IgD-negative memory B cell (primary cell): ENCODE data around the gene ATP6V0D1. TPM values are rescaled to one million over a fixed set of nuclear protein-coding genes. Genes with fewer than 3 reads are reported as not detected.

Experiments
- H3K27ac Mint-ChIP-seq, 3 donors: one replicate each; pipeline ENCODE4 v1.8.0; 2020 to 2022; ENCODE audit warnings: mild to moderate bottlenecking in 3 of 3, mixed read lengths in 3 of 3, moderate library complexity in 1 of 3
- H3K27me3 Mint-ChIP-seq: one replicate; pipeline ENCODE4 v1.8.0; 2021; ENCODE audit warnings: mixed read lengths
- H3K36me3 Mint-ChIP-seq: one replicate; pipeline ENCODE4 v1.8.0; 2020; ENCODE audit warnings: mild to moderate bottlenecking, mixed read lengths
- H3K4me1 Mint-ChIP-seq, 3 donors: one replicate each; pipeline ENCODE4 v1.8.0; 2020 to 2022; ENCODE audit warnings: mixed read lengths in 3 of 3, mild to moderate bottlenecking in 1 of 3
- H3K4me3 Mint-ChIP-seq, 4 donors: one replicate each; pipeline ENCODE4 v1.8.0; 2020 to 2022; ENCODE audit warnings: mild to moderate bottlenecking in 4 of 4, mixed read lengths in 4 of 4, moderate library complexity in 3 of 4
- H3K9me3 Mint-ChIP-seq, 3 donors: one replicate each; pipeline ENCODE4 v1.8.0; 2020 to 2021; ENCODE audit warnings: mixed read lengths in 3 of 3, mild to moderate bottlenecking in 1 of 3
- polyA plus RNA-seq: library from polyadenylated mRNA; unstranded; fragments of 300-500 nt; fragmentation: Illumina TruSeq; gene quantifications from one replicate; pipeline ENCODE4 v1.2.3, GENCODE V29; 2021

The ATP6V0D1 gene
- polyA plus RNA-seq, 1 donor from 2014 or later, result 160 TPM

DNA sequence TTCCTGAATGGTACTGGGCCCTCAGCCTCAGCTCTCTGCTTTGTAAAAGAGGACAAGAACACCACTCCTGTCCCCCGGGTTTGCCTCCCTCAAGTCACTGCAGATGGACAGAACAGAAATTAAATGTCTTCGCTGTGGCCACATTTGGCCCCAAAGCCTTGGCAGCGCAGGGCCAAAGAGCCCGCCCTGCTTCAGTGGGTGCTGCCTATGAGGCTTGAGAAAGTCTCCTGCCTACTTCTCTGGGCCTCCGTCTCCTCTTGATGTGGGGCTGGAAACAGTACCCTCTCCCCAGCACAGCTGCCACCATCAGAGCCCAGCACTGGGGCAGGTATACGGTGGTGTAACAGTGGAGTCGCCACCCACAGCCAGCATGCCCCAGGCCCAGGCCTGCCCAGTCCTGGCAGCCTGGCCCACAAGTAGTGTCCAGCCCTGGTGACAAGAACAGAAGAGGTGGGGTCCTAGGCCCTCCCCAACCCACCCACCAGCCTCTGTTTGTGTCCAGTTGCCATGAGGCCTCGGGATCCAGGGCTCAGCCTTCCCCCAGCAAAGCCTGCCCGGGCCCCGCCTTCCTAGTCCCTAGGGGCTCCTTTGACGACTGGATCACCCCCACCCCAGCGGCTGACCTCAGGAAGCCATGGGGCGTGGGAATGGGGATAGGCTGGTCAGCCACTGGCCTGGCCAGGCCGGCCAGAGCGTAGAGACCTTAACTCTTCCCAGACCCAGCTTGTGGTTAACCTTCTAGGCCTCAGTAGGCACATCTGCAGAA lies 83.7 kb downstream of the ATP6V0D1 start:
- H3K4me3 Mint-ChIP-seq, result no peak overlapping the region

DNA sequence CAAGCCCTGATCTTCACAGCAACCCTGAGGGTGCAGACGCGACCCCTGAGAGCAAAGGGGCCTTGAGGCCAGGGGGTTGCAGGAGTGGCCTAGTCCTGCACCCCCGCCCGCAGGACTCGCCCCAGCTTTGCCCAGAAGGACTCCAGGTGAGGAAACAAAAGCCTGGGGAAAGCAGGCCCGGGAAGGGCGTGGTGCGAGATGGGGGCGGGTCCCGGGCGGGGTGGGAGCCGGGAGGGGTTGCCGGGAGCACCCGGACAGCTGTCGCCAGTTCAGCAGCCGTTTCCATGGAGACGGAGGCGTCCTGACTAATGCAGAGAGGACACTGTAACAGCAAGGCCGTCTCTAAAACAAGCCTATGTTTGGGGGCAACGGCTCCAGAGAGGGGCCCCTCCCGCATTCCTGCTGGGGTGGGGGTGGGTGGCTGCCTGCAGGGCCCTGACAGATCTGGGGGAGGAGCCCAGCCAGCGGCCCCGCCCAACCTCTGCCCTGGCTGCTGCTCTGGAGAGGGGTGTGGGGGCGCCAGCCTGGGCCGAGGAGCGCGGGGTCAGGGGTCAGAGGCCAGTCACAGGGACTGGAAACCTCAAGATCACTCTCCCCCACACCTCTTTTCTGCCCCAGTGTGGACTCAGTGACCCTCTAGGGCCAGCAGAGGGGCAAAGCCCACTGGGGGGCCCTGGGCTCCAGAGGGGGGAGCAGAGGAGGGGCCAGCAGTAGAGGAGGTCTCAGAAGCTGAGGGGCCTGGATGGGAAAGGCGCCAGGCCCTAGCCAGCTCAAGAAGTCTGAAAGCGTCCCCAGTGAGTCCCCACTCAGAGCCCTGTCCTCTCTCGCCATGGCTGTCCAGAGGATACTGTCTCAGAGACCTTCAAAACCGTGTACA lies 84.6 kb downstream of the ATP6V0D1 start:
- Mint-ChIP-seq H3K27me3 (peaks cover 21% of the 10 kb centered on the region), H3K36me3 (no peaks in the 10 kb centered on the region), H3K27ac (no peak overlapping the region), H3K4me3 (no peak overlapping the region), H3K9me3 (no peaks in the 10 kb centered on the region), H3K4me1 (peaks cover 0 to 6% (median 3%) of the 10 kb centered on the region in 3 donors)

More for the DNA sequence above, 83.7 kb downstream of the ATP6V0D1 start:
- no peaks in the 10 kb centered on the region for H3K36me3 Mint-ChIP-seq
- no peaks in the 10 kb centered on the region for H3K9me3 Mint-ChIP-seq
- H3K27ac Mint-ChIP-seq, result no peak overlapping the region
- H3K4me1 Mint-ChIP-seq, result peaks cover 0 to 6% (median 3%) of the 10 kb centered on the region in 3 donors
- peaks cover 19% of the 10 kb centered on the region for H3K27me3 Mint-ChIP-seq

DNA sequence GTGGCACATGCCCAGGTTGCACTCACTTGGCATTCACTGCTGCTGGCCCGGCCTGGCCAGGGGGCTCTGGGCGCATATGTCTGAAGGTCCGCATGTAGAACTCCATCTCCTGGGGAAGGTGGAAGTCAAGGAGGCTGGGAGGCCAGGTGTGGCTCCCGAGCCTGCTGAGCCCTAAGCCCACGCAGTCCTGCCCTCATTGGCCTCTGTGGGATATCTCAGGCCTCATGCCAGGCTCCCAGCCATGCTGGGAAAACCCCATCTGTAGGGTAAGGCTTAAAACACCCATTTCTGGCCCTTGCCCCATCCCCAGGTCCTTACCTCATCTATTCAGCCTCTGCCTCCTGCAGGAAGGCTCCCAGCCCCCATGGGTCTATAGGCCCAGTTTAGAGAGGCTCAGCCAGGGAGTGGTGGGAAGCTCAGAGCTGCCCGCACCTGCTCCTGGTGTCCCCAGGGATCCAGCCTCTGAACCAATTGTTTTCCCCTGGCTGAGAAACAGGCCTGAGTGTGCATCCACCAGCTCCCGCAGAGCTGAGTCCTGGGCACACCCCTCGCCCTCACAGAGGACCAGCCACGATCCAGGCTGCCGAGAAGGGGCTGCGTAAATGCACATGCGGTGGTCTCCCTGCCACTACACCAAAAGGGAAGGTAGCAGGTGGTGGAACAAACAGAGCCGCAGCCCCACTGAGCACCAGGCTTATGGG lies 85.3 kb downstream of the ATP6V0D1 start:
- H3K27me3 Mint-ChIP-seq, result peaks cover 21% of the 10 kb centered on the region
- H3K4me3 Mint-ChIP-seq, result peak overlapping the region in 2 of 4 donors; percentile 21 to 58
- H3K4me1 Mint-ChIP-seq, result peaks cover 0 to 6% (median 3%) of the 10 kb centered on the region in 3 donors
- H3K27ac Mint-ChIP-seq, result peak overlapping the region in 1 of 3 donors; percentile 10
- no peaks in the 10 kb centered on the region for H3K9me3 Mint-ChIP-seq
- H3K36me3 Mint-ChIP-seq, result no peaks in the 10 kb centered on the region

DNA sequence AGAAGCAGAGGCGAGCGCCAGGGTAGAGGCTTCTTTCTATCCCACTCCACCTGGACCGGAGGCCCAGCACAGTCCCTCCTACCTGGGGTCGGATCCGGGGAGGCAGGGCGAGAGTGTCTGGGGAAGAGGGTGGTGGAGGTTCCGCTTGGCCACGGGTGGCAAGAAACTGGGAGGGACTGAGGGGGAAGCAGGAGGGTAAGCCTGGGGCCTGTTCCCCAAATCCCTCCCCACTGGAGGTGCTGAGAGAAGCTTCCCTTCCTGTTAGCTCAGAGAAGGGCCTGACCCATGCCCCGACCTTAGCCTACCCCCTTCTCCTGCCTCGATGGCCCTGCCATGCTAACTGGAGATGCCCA lies 85.9 kb downstream of the ATP6V0D1 start:
- Mint-ChIP-seq H3K9me3 (no peaks in the 10 kb centered on the region), H3K27me3 (peaks cover 21% of the 10 kb centered on the region), H3K4me3 (peak overlapping the region in 1 of 4 donors; percentile 60), H3K4me1 (peaks cover 0 to 9% (median 6%) of the 10 kb centered on the region in 3 donors), H3K36me3 (no peaks in the 10 kb centered on the region), H3K27ac (peak overlapping the region in 1 of 3 donors; percentile 10)

DNA sequence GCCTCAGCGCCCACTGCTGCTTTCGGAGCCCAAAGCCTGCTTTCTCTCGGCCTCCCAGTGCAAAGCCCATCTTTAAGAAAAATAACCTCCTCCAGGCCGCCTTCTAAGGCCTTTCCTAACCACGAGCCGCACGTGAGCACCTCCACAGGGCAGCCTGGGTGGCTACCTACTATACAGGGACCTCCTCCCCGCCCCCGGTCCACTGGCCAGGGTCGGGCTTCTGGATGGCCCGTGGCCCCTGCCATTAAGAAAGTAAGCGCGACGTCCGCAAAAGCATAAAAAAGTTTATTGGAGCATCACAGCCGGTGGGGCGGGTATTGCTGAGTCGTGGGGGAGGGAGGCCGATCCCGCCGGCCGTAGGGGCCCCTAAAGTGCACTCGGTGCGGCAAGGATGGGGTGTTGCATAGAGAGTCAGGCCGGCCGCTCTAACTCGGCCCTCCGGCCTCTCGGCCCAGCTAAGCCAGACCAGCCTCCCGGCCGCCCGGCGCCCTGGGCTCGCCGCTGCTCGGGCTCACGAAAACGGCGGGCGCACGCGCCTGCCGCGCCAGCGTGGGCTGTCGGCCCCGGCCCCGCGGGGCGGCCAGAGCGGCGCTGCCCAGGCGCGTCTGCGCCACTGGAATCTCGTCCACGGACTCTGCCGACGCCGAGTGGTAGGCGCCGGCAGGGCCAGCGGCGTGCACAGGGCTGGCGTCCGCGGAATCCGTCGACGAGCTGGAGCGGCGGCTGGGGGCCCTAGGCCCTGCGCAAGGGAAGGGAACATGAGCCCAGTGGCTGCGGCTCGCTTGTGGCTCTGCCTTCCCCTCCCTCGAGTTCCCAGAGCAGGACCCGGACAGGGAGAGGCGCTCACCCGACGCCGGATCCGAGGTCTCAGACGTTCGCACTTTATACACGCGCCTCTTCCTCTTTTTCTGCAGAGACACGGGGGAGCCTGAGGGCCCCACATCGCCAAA lies 86.5 kb downstream of the ATP6V0D1 start:
- Mint-ChIP-seq H3K36me3 (no peaks in the 10 kb centered on the region), H3K27ac (peak overlapping the region in 1 of 3 donors; percentile 74), H3K9me3 (no peaks in the 10 kb centered on the region), H3K27me3 (peaks cover 24% of the 10 kb centered on the region), H3K4me3 (peak overlapping the region; percentile 9 to 84 (median 45)), H3K4me1 (peaks cover 0 to 10% (median 6%) of the 10 kb centered on the region in 3 donors)

DNA sequence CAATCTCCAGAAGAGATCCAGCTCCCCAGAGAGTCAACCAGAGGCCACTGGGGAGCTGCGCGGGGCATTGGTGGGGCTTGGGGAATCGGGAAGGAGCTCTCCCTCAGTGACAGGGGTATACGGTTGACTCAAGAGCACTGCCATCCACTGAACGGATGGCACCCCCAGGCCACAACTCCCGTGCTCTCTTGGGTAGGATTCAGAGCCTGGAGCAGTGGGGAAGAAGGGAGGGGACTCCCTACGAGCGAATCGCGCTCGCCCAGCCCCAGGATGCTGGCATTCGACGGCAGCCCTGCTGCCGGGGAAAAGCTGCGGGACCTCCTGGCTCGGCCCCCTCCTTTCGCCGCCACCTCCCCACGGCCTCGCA lies 87.2 kb downstream of the ATP6V0D1 start:
- no peaks in the 10 kb centered on the region for H3K36me3 Mint-ChIP-seq
- H3K4me1 Mint-ChIP-seq, result peaks cover 0 to 10% (median 6%) of the 10 kb centered on the region in 3 donors
- peak overlapping the region in 3 of 4 donors; percentile 9 to 84 (median 49) for H3K4me3 Mint-ChIP-seq
- peak overlapping the region in 1 of 3 donors; percentile 74 for H3K27ac Mint-ChIP-seq
- H3K9me3 Mint-ChIP-seq, result no peaks in the 10 kb centered on the region
- peaks cover 24% of the 10 kb centered on the region for H3K27me3 Mint-ChIP-seq

DNA sequence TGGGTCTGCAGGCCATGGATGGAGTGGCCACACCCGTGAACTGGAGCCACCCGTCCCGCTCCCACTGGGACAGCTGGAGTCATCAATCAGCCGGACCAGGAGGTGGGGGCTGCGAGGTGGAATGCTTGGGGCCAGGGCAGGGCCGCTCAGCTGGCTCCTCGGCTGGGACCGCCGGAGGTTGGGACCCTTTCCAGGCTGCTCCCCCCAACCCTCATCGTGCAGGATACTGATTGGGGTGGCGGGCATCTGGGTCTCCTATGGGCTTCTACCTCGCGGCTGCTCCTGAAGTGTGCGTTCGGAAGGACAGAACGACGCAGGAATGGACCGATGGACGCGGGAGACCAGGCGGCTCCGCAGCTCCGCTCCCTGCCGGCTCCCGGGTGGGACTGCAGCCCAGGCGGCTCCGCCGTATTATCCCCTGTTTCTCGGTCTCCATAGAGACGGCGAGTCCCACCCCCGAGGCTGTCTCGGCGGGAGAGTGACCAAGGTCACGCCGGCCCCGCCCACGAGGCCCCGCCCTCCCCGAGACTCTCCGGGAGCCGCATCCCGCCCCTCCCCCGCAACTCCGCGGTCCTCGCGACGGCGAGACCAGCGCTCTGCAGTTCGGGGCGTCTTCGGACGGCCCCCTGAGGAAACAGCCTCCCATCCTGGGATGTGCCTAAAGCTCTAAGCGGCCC lies 87.7 kb downstream of the ATP6V0D1 start, which contains the start of gene TPPP3:
TSS of gene TPPP3 (minus strand) at position 388 of the 677 bp plus-strand sequence. CDS start 2,387 bp downstream, outside the sequence.
- H3K4me3 Mint-ChIP-seq, result peak within 1 kb of the TSS; percentile 9 to 84 (median 40)
- H3K4me1 Mint-ChIP-seq, result peaks cover 0 to 10% (median 6%) of the 10 kb centered on the region in 3 donors
- H3K27ac Mint-ChIP-seq, result peak within 1 kb of the TSS in 1 of 3 donors; percentile 74
- H3K27me3 Mint-ChIP-seq, result peaks cover 24% of the 10 kb centered on the region
- H3K36me3 Mint-ChIP-seq, result no peaks in the 10 kb centered on the region
- H3K9me3 Mint-ChIP-seq, result no peaks in the 10 kb centered on the region

DNA sequence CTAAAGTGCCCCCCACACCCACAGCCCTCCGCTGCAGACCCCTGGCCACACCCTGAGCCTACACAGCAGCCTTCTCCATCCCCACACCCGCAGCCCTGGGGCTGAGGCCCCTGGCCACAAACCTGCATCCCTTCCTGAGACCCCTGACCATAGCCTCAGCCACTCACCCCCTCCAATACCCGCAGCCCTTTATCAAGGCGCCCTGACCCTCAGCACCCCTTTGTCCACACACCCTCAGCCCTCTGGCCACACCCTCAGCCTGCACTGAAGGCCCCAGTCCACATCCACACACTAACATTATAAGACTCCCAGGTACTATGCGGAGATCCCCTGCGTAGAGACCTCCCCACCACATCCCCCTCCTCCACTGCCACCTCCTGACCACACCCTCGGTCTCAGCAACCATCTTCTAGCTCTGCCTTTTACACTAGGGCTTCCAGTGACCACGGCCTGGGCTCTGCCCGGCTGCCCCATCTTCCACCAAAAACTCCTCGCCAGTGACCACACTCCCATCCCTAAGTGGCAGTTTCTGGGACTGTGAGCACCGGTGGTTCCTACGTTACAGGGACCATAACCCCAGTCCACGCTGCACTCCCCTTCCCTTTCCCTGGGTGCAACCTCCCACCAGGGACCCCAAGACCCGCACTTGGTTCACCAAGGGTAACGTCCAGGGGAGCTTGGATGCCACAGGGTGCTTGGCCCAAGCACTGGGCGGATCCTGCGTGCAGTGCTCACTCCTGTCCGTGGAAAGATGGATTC lies 88.5 kb downstream of the ATP6V0D1 start:
- H3K27me3 Mint-ChIP-seq, result peaks cover 24% of the 10 kb centered on the region
- H3K9me3 Mint-ChIP-seq, result no peaks in the 10 kb centered on the region
- no peak overlapping the region for H3K27ac Mint-ChIP-seq
- H3K36me3 Mint-ChIP-seq, result no peaks in the 10 kb centered on the region
- no peak overlapping the region for H3K4me3 Mint-ChIP-seq
- H3K4me1 Mint-ChIP-seq, result peaks cover 0 to 10% (median 6%) of the 10 kb centered on the region in 3 donors

DNA sequence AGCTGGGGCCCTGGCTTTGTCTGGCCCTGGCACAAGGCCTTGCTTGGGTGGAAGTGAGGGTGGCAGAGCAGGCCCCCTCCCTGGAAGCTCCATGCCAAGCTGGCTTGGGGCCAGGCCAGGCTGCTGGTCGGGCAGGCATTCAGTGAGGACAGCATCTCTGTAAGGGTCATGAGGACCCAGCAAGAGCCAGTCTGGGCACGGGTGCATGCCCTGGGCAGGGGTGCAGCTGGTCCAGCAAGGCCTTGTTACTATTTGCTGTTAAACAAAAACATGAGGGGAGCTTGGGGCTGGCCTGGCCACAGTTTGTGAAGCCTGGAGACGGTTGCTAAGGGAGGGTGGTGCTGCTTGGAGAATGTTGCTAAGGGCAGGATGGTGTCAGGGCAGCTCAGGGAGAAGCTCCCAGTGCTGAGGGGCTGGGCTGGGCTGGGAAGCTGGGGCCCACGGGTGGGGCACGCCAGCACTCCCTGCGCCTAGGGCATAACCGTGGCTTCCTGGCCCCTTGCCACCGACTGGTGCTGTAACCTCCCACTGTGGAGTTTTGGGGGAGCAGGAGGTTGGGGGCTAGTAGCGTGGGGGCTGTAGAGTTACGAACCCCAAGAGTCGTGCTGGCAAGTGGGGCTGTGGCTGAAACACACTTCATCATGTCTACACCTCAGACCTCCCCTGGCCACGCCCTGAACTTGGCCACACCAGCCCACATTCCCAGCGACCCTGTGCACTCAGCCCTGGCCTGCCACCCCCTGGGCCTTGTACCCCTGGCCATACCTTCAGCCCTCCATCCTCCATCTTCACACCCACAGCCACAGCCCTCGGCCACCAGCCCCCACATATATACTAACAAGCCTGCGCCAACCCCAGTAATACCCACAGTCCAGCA lies 89.3 kb downstream of the ATP6V0D1 start:
- no peaks in the 10 kb centered on the region for H3K36me3 Mint-ChIP-seq
- H3K27ac Mint-ChIP-seq, result no peak overlapping the region
- H3K4me1 Mint-ChIP-seq, result peaks cover 0 to 10% (median 6%) of the 10 kb centered on the region in 3 donors
- H3K9me3 Mint-ChIP-seq, result no peaks in the 10 kb centered on the region
- H3K27me3 Mint-ChIP-seq, result peaks cover 24% of the 10 kb centered on the region
- H3K4me3 Mint-ChIP-seq, result no peak overlapping the region

DNA sequence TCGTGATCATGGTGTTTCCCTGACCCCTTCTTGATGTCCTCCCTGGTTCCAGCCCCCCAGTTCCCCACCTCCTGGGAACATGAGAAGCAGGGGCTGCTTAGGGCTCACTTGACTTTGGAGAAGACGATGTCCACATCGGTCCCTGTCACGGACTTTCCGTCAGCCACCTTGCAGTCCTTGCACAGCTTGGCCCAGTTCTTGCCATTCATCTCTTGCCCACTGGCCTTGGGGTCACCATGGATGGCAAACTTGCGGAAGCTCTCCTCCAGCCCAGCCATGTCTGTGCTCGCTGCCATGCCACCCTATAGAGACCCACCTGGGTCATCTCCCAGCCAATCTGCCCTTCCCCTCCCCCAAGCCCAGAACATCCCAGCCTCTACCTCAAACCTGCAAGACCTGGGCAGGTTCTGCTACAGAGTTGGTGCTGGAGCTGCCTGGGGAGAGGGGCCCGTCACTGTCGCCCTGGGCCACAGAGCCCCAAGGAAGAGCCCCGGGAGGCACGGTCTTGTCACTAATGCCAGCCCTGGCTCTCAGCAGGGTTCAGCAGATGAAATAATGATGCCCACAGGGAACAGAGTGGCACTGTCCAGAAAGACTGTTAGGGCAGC lies 90.0 kb downstream of the ATP6V0D1 start:
- peak overlapping the region in 1 of 3 donors; percentile 89 for H3K27ac Mint-ChIP-seq
- no peak overlapping the region for H3K4me3 Mint-ChIP-seq

DNA sequence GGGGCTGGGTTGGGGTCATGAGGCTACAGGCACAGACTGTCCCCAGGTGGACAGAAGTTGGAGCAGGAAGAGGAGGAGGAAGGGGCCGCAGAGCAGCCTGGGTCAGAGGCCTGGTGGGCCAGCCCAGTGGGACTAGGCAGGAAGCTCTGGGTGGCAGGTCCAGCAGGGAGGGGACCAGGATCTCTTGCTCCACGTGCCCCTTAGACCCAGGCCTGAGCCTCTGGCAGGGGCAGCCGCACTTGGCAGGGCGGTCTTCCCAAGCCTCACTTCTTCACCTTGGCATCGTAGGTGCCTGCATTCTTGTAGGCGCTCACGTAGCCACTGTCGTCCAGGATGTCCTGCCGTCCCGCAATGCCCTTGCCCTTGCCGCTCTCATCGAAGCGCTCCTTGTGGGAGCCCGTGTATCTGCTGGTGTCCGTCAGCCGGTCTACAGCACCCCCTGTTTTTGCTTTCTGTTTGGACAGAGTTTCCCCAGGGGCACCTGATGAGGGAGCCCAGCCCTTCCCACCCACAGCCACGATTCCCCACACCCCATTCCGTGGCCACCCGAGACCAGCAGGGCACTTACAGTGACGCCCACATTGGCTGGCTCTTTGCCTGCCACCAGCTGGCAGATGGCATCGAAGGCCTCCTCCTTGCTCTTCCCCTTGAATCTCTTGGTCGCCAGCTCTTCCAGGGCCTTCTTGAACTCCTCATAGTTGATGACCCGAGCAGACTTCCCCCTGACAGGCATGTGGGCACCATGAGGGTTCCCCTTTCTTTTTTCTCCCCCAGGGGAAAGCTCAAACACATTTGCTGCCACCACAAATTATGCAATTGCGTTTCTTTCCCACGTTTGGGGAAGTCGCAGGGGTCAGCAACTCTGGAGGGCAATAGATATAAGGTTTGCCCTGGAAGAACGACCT lies 90.8 kb downstream of the ATP6V0D1 start:
- peaks cover 0 to 8% (median 6%) of the 10 kb centered on the region in 3 donors for H3K4me1 Mint-ChIP-seq
- peak overlapping the region in 1 of 4 donors; percentile 47 for H3K4me3 Mint-ChIP-seq
- H3K9me3 Mint-ChIP-seq, result no peaks in the 10 kb centered on the region
- H3K27me3 Mint-ChIP-seq, result peaks cover 21% of the 10 kb centered on the region
- no peaks in the 10 kb centered on the region for H3K36me3 Mint-ChIP-seq
- H3K27ac Mint-ChIP-seq, result peak overlapping the region in 2 of 3 donors; percentile 81 to 89

More for the DNA sequence above, 90.0 kb downstream of the ATP6V0D1 start:
- H3K36me3 Mint-ChIP-seq, result no peaks in the 10 kb centered on the region
- H3K4me1 Mint-ChIP-seq, result peaks cover 0 to 10% (median 6%) of the 10 kb centered on the region in 3 donors
- H3K9me3 Mint-ChIP-seq, result no peaks in the 10 kb centered on the region
- peaks cover 24% of the 10 kb centered on the region for H3K27me3 Mint-ChIP-seq
